Measurements from ENCODE around the gene EMID1.

The EMID1 gene

DNA sequence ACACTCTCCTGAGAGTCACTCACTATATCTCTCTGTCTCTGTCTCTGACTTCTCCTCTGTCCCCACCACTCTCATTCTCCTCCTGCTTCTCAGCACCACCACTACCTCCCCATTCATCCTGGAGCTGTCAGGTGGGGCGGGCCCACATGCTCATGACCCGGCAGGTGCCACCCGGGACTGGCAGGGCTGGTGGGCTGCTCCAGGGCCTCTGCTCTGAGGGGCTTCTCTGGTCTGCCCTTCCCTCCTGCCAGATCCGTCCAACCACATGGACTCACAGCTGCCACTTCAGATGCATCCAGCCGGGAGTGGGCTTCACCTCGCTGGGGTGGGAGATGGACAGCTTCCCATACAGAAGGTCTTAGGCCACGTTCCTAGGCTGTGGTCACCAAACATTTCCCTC lies 4.8 kb upstream of the EMID1 start:
- H3K27me3 Mint-ChIP-seq: peaks cover 35% of the 10 kb centered on the region
- no peak overlapping the region for H3K4me3 Mint-ChIP-seq
- no peaks in the 10 kb centered on the region for H3K9me3 Mint-ChIP-seq
- H3K36me3 Mint-ChIP-seq: no peaks in the 10 kb centered on the region
- H3K27ac Mint-ChIP-seq: no peak overlapping the region
- DNase-seq (ENCODE audit: low spot score in 2 of 2) (no peak), ATAC-seq (ENCODE audit: low read depth) (no peak)
- H3K4me1 Mint-ChIP-seq: peaks cover 12% of the 10 kb centered on the region

DNA sequence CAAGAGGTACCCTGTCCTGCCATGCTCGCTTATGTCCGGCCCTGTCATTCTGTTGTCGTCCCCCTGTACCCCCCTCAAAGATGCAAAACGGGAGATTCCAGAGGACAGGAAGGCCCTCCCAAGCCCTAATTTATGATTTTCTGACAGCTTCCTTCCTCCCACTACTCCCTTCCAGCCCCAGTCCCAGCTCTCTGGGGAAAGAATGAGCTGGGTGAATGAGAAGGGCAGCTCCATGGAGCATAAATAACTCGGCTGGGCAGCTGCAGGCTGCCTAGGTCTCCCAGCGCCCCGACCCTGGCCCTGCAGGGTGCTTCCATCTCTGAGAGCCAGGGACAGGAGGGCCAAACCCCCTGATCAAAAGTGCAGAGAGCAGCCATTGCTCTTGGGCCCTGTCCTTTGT lies 3.9 kb upstream of the EMID1 start:
- no peaks in the 10 kb centered on the region for H3K36me3 Mint-ChIP-seq
- peaks cover 12% of the 10 kb centered on the region for H3K4me1 Mint-ChIP-seq
- H3K27me3 Mint-ChIP-seq: peaks cover 36% of the 10 kb centered on the region
- no peak overlapping the region for H3K4me3 Mint-ChIP-seq
- no peak for ATAC-seq (ENCODE audit: low read depth)
- H3K27ac Mint-ChIP-seq: no peak overlapping the region
- H3K9me3 Mint-ChIP-seq: no peaks in the 10 kb centered on the region
- DNase-seq (ENCODE audit: low spot score in 2 of 2): no peak

DNA sequence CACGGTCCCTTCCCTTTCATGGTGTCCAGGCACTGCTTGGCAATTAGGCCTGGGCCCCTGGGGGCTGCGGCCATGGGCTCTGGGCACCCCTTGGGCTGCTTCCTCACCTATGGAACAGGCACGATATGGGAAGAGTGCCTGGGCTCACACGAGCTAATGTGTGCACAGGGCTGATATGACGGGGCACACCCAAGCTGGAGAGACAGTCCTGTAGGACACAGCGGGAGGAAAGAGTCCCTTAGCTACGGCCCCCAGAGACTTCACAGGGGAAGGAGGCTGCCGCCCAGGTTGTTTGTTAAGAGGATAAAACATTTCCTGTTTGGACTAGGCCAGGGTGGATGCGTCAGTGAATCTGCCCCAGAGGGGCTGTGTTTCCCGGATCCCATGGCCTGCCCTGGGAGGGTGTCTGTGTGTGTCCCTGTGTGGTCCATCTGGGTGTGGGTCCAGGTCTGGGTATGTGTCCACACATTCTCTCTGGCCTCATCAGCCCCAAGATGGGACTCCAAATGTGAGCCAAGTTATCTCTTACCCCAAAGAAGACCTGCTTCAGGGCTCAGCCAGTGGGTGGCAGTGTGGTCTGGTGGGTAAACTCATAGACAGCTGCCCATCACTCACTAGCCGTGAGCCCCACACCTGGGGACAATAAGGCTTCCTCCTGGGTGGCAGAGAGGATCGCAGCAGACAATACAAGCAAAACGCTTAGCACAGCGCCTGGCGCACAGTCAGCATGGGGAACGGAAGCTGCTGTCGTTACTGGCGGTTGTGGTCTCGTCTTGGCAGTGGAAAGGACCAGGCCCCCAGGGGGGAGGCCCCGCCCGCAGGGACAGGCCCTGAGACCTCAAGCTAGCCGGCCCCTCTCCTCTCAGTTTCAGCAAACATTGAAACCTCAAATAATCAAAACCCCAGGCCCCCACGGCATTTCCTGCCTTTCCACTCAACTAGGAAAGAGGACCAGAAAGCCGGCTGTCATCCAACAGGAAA lies 3.2 kb upstream of the EMID1 start:
- H3K4me1 Mint-ChIP-seq: peaks cover 12% of the 10 kb centered on the region
- H3K9me3 Mint-ChIP-seq: no peaks in the 10 kb centered on the region
- H3K4me3 Mint-ChIP-seq: no peak overlapping the region
- no peak overlapping the region for H3K27ac Mint-ChIP-seq
- no peaks in the 10 kb centered on the region for H3K36me3 Mint-ChIP-seq
- peak; percentile 73 for ATAC-seq (ENCODE audit: low read depth)
- H3K27me3 Mint-ChIP-seq: peaks cover 36% of the 10 kb centered on the region
- DNase-seq (ENCODE audit: low spot score in 2 of 2): peak in 1 of 2 donors; percentile 15

GRCh38 chr22:29203488-29204454 lies 1.9 kb upstream of the EMID1 start:
- ATAC-seq (ENCODE audit: low read depth): no peak
- H3K27me3 Mint-ChIP-seq: peaks cover 41% of the 10 kb centered on the region
- H3K36me3 Mint-ChIP-seq: no peaks in the 10 kb centered on the region
- no peak overlapping the region for H3K4me3 Mint-ChIP-seq
- no peak overlapping the region for H3K27ac Mint-ChIP-seq
- DNase-seq (ENCODE audit: low spot score in 2 of 2): no peak
- no peaks in the 10 kb centered on the region for H3K9me3 Mint-ChIP-seq
- H3K4me1 Mint-ChIP-seq: peaks cover 12% of the 10 kb centered on the region

GRCh38 chr22:29204455-29205183 lies 1.1 kb upstream of the EMID1 start:
- Mint-ChIP-seq H3K9me3 (no peaks in the 10 kb centered on the region), H3K27ac (no peak overlapping the region), H3K36me3 (no peaks in the 10 kb centered on the region), H3K27me3 (peaks cover 45% of the 10 kb centered on the region), H3K4me1 (peaks cover 16% of the 10 kb centered on the region), H3K4me3 (no peak overlapping the region)
- DNase-seq (ENCODE audit: low spot score in 2 of 2) (no peak), ATAC-seq (ENCODE audit: low read depth) (no peak)

GRCh38 chr22:29205252-29205593 lies 473 bp upstream of the EMID1 start:
- H3K4me3 Mint-ChIP-seq: peak overlapping the region; percentile 49
- ATAC-seq (ENCODE audit: low read depth): no peak
- H3K27ac Mint-ChIP-seq: no peak overlapping the region
- peaks cover 16% of the 10 kb centered on the region for H3K4me1 Mint-ChIP-seq
- H3K36me3 Mint-ChIP-seq: no peaks in the 10 kb centered on the region
- H3K9me3 Mint-ChIP-seq: no peaks in the 10 kb centered on the region
- no peak for DNase-seq (ENCODE audit: low spot score in 2 of 2)
- peaks cover 41% of the 10 kb centered on the region for H3K27me3 Mint-ChIP-seq

DNA sequence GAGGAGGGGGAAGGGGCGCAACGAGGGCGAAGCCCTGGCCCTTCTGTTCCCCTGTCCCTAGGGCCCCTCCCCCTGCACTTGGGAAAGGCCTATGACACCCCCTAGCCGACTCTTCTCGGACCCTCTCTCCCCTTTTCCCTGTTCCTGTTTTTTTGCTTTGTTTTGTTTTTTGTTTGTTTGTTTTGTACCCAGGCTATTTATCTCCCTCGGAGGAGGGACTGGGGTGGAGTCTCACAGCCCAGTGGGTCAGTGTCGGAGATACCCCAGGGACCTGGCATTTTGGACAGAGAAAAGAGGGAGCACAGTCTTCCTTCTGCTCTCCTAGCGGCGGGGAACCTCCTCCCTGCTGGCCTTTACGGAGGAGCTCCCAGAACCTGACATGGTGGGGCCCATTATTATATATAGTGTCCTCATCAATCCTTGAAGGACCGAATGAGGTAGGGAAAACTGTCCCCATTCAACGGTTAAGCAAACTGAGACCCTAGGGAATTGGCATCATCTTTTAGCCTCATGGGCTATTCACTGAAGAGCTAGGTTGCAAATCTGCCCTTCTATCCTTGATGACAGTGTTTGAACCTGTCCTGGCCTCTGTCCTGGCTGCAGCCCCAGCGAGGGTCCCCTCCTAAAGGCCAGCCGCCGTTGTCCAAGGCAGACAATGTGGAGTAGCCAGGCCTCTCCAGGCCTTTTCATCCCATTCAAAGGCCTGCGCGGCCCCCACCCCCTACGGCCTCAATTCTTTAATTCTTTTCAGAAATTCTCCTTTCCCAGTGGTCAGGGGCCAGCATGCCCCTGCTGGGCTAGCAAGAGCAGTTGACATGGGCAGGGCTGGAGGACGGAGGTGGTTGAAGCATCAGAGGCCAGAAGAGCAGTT lies 911 bp downstream of the EMID1 start:
- H3K9me3 Mint-ChIP-seq: no peaks in the 10 kb centered on the region
- H3K36me3 Mint-ChIP-seq: no peaks in the 10 kb centered on the region
- DNase-seq (ENCODE audit: low spot score in 2 of 2) (no peak), ATAC-seq (ENCODE audit: low read depth) (no peak)
- H3K27me3 Mint-ChIP-seq: peaks cover 40% of the 10 kb centered on the region
- no peak overlapping the region for H3K27ac Mint-ChIP-seq
- peaks cover 16% of the 10 kb centered on the region for H3K4me1 Mint-ChIP-seq
- peak overlapping the region; percentile 59 for H3K4me3 Mint-ChIP-seq

- H3K27me3 Mint-ChIP-seq: peaks cover 39% of the 10 kb centered on the region
- no peaks in the 10 kb centered on the region for H3K9me3 Mint-ChIP-seq
Measured at GRCh38 chr22:29207243-29207550, 1.5 kb downstream of the EMID1 start.

DNA sequence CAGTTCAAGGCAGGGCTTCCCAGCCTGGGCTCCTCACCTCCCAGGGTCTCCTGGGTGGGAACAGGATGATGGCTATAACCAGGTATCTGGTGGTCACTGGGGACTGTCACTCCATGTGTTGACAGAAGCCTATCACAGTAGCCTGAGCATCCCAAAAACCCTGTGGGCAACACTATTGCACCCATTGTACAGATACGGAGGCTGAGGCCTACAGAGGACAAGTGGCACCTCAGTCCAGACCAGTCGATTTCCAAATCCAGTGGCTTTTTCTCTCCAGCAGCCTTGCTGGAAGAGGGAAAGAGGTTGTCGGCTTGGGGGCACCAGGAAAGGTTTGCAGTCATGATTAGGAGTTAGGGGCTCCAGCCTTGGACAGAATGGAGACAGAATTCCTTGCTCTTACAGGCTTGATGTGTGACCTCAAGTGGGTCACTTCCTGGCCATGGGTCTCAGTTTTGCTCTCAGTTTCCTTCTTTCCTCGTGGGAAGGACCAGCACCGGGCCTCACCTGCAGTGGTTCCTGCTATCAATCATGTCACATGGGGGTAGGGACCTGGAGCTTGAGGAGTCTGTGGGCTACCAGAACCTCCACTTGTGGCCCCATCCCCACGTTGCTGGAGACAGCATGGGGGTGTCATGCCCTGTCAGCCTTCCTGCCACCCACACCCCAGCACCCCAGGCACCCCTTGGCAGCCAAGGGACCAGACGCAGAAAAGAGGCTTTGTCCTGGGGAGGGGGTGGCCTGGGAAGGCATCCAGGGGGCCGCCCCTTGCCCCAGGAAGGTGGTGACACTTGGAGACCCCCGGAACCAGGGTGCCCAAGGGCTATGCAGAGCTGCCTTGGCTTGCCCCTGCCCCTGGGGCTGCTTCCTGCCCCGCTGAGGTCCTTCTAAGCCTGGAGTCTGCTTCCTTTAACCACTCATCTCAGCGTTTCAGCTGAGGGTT lies 2.1 kb downstream of the EMID1 start:
- peaks cover 9% of the 10 kb centered on the region for H3K4me1 Mint-ChIP-seq
- no peak for ATAC-seq (ENCODE audit: low read depth)
- H3K9me3 Mint-ChIP-seq: no peaks in the 10 kb centered on the region
- peaks cover 35% of the 10 kb centered on the region for H3K27me3 Mint-ChIP-seq
- no peaks in the 10 kb centered on the region for H3K36me3 Mint-ChIP-seq
- DNase-seq (ENCODE audit: low spot score in 2 of 2): no peak
- H3K4me3 Mint-ChIP-seq: no peak overlapping the region
- H3K27ac Mint-ChIP-seq: no peak overlapping the region

More at GRCh38 chr22:29207243-29207550, 1.5 kb downstream of the EMID1 start:
- no peak for ATAC-seq (ENCODE audit: low read depth)
- H3K4me1 Mint-ChIP-seq: peaks cover 14% of the 10 kb centered on the region
- no peaks in the 10 kb centered on the region for H3K36me3 Mint-ChIP-seq
- no peak overlapping the region for H3K4me3 Mint-ChIP-seq
- no peak overlapping the region for H3K27ac Mint-ChIP-seq
- no peak for DNase-seq (ENCODE audit: low spot score in 2 of 2)

DNA sequence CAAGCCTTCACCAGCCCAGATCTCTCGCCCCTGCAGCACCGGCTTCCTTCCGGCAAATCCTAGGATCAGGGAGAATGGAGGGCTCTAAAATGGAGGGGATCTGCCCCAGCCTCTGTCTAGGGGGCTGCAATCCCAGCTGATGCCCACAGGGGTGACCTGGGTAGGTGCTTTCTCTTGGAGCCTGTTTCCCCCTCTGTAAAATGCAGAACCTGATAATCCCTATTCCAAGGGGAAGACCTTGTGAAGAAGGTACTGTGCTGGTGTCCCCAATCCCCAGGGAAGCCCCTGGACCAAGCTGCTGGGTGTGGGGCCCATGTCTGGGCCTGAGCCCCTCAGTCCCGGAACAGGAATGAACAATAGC lies 2.8 kb downstream of the EMID1 start:
- DNase-seq (ENCODE audit: low spot score in 2 of 2): no peak
- H3K36me3 Mint-ChIP-seq: no peaks in the 10 kb centered on the region
- H3K27me3 Mint-ChIP-seq: peaks cover 34% of the 10 kb centered on the region
- no peak for ATAC-seq (ENCODE audit: low read depth)
- H3K4me1 Mint-ChIP-seq: peaks cover 9% of the 10 kb centered on the region
- H3K27ac Mint-ChIP-seq: no peak overlapping the region
- no peak overlapping the region for H3K4me3 Mint-ChIP-seq
- no peaks in the 10 kb centered on the region for H3K9me3 Mint-ChIP-seq

DNA sequence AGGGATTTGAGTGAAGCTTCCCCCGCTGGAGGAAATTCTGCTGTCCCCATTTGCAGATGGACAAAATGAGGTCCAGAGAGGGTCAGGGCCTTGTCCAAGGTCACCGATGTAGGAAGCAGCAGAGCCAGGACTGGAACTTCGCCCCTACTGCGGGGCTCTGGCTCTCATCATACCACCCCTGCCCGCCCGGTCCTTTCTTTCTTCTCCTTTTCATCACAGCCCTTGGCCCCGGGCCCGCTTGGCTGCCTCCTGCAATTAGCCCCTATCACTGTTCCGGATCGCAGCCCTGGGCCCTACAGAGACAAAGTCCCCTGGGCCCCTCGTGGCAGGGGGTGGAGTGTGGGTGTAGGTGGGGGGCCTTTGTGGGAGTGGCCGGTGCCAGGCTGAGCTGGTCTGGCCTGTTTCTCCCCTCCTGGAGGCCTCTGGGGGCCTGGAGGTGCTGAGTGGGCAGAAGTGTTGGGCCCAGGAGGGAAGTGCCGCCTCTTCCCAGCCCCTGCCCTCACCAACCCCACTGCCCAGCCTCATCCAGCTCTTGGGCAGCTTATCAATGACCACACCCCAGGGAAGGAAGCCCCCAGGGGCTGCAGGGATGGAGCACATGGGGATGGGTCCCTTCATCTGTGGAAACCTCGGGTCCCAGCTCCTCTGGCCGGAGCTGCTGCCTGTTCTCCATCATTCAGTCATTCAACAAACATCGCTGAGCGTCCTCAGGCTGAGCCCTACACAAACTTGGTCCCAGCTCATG lies 3.4 kb downstream of the EMID1 start:
- peaks cover 9% of the 10 kb centered on the region for H3K4me1 Mint-ChIP-seq
- no peak overlapping the region for H3K27ac Mint-ChIP-seq
- no peak overlapping the region for H3K4me3 Mint-ChIP-seq
- peak; percentile 86 for ATAC-seq (ENCODE audit: low read depth)
- H3K27me3 Mint-ChIP-seq: peaks cover 36% of the 10 kb centered on the region
- H3K36me3 Mint-ChIP-seq: no peaks in the 10 kb centered on the region
- no peaks in the 10 kb centered on the region for H3K9me3 Mint-ChIP-seq
- no peak for DNase-seq (ENCODE audit: low spot score in 2 of 2)

DNA sequence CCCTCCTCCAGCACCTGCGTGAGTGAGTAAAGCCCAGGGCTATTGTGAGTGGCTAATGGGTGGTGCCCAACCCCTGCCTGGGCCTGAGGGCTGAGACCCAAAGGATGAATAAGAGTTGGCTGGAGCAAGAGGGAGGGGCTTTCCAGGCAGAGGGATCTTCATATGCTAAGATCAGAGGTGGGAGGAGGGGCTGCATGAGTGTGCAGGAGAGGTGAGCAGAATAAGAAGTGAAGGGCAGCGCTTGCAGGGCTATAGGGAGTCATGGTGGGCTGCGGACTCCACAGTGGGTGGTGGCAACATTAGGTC lies 3.9 kb downstream of the EMID1 start:
- Mint-ChIP-seq H3K4me1 (peaks cover 9% of the 10 kb centered on the region), H3K27me3 (peaks cover 40% of the 10 kb centered on the region), H3K36me3 (no peaks in the 10 kb centered on the region), H3K9me3 (no peaks in the 10 kb centered on the region), H3K4me3 (no peak overlapping the region), H3K27ac (no peak overlapping the region)
- ATAC-seq (ENCODE audit: low read depth): no peak
- no peak for DNase-seq (ENCODE audit: low spot score in 2 of 2)

All from memory B cell (primary cell).